Measurements from ENCODE around the gene DNAJC6. TPM values are rescaled to one million over a fixed set of nuclear protein-coding genes. Genes with fewer than 3 reads are reported as not detected.

Gene DNAJC6
- total and polyA plus RNA-seq, 5 experiments from 2014 or later = 0.21 to 4.6 (median 2.0) TPM; not detected in 1

GRCh38 chr1:65398083-65398482, 88.7 kb downstream of the DNAJC6 start:
- Mint-ChIP-seq H3K27ac (no peak overlapping the region), H3K36me3 (peaks cover 0 to 9% (median 7%) of the 10 kb centered on the region in 3 donors), H3K9me3 (no peaks in the 10 kb centered on the region), H3K4me1 (peaks cover 0 to 1% (median 0%) of the 10 kb centered on the region in 4 donors), H3K4me3 (no peak overlapping the region), H3K27me3 (peaks cover 0 to 4% (median 0%) of the 10 kb centered on the region in 5 donors)
- ATAC-seq (no peak), DNase-seq (no peak)
- POLR2A ChIA-PET = no interaction called here

DNA sequence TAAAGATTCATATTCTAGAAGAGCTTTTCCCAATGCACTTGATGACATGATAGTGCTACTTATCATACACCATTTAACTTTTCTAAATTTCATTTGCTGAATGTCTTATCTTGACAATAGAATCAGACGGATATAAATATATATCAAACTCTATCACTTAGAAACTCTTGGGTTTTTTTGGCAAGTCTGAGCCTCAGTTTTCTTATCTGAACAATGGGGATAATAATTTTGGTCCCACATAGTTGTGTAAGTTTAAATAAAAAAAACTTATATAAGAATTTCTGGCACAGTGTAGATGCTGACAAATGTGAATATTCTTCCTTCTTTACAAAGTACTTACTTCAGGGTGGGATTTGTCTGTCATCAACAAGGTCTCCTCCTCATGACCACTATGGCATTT, 89.7 kb downstream of the DNAJC6 start:
- POLR2A ChIA-PET = no interaction called here
- Mint-ChIP-seq H3K36me3 (peaks cover 0 to 9% (median 7%) of the 10 kb centered on the region in 3 donors), H3K27ac (no peak overlapping the region)

DNA sequence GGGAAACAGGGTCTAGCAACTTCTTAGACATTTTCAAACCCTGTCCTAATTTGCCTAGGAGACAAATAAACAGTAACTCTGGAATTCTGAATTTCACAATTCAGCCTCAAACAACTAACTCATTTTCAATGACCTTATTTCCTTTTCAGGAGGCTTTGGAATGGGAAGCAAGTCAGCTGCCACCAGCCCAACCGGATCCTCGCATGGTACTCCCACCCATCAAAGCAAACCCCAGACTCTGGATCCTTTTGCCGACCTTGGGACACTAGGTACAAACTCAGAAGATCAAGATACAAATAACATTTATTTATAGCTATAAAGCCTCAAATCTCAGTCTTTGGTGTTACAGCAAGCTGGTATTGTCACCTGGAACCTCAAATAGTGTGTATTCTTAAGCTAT, 92.3 kb downstream of the DNAJC6 start:
- H3K27me3 Mint-ChIP-seq = peaks cover 0 to 10% (median 2%) of the 10 kb centered on the region in 5 donors
- H3K4me1 Mint-ChIP-seq = no peaks in the 10 kb centered on the region
- H3K4me3 Mint-ChIP-seq = no peak overlapping the region
- POLR2A ChIA-PET = no interaction called here
- H3K36me3 Mint-ChIP-seq = peaks cover 0 to 11% (median 10%) of the 10 kb centered on the region in 3 donors
- no peaks in the 10 kb centered on the region for H3K9me3 Mint-ChIP-seq
- DNase-seq (no peak), ATAC-seq (no peak)
- H3K27ac Mint-ChIP-seq = no peak overlapping the region

More for the DNA sequence above, 89.7 kb downstream of the DNAJC6 start:
- Mint-ChIP-seq H3K4me1 (no peaks in the 10 kb centered on the region), H3K4me3 (no peak overlapping the region), H3K27me3 (peaks cover 0 to 4% (median 0%) of the 10 kb centered on the region in 5 donors), H3K9me3 (no peaks in the 10 kb centered on the region)
- ATAC-seq = no peak
- DNase-seq = no peak

GRCh38 chr1:65404941-65405340, 95.6 kb downstream of the DNAJC6 start:
- no peaks in the 10 kb centered on the region for H3K4me1 Mint-ChIP-seq
- ATAC-seq = no peak
- POLR2A ChIA-PET = interaction anchor here (0.5 kb wide), 1 partner anchor 34 kb away, joined by 6 read pairs; no protein-coding TSS in a partner anchor
- peaks cover 0 to 7% (median 0%) of the 10 kb centered on the region in 9 donors for H3K9me3 Mint-ChIP-seq
- H3K4me3 Mint-ChIP-seq = no peak overlapping the region
- H3K27ac Mint-ChIP-seq = no peak overlapping the region
- DNase-seq = no peak
- H3K27me3 Mint-ChIP-seq = peaks cover 0 to 7% (median 4%) of the 10 kb centered on the region in 5 donors
- peaks cover 4 to 23% (median 20%) of the 10 kb centered on the region in 3 donors for H3K36me3 Mint-ChIP-seq

- ATAC-seq = no peak
- POLR2A ChIA-PET = no interaction called here
- Mint-ChIP-seq H3K27ac (no peak overlapping the region), H3K4me1 (no peaks in the 10 kb centered on the region), H3K4me3 (no peak overlapping the region), H3K27me3 (peaks cover 0 to 13% (median 7%) of the 10 kb centered on the region in 5 donors), H3K36me3 (peaks cover 11 to 24% (median 21%) of the 10 kb centered on the region in 3 donors), H3K9me3 (peaks cover 0 to 8% (median 0%) of the 10 kb centered on the region in 9 donors)
- DNase-seq = no peak
Observed at GRCh38 chr1:65407877-65408276, 98.5 kb downstream of the DNAJC6 start.

GRCh38 chr1:65409314-65409713, 100.0 kb downstream of the DNAJC6 start:
- H3K9me3 Mint-ChIP-seq = peaks cover 0 to 8% (median 0%) of the 10 kb centered on the region in 9 donors
- POLR2A ChIA-PET = no interaction called here
- ATAC-seq = no peak
- no peak for DNase-seq
- H3K4me1 Mint-ChIP-seq = no peaks in the 10 kb centered on the region
- H3K27me3 Mint-ChIP-seq = peaks cover 0 to 15% (median 7%) of the 10 kb centered on the region in 5 donors
- no peak overlapping the region for H3K27ac Mint-ChIP-seq
- H3K36me3 Mint-ChIP-seq = peaks cover 11 to 26% (median 21%) of the 10 kb centered on the region in 3 donors
- H3K4me3 Mint-ChIP-seq = no peak overlapping the region

GRCh38 chr1:65409816-65410326, 100.5 kb downstream of the DNAJC6 start:
- Mint-ChIP-seq H3K4me3 (no peak overlapping the region), H3K9me3 (peaks cover 0 to 8% (median 0%) of the 10 kb centered on the region in 9 donors), H3K36me3 (peaks cover 11 to 26% (median 21%) of the 10 kb centered on the region in 3 donors), H3K27ac (no peak overlapping the region), H3K4me1 (no peaks in the 10 kb centered on the region), H3K27me3 (peaks cover 0 to 13% (median 7%) of the 10 kb centered on the region in 5 donors)
- DNase-seq (no peak), ATAC-seq (no peak)
- POLR2A ChIA-PET = no interaction called here

GRCh38 chr1:65412256-65412983, 103.1 kb downstream of the DNAJC6 start:
- Mint-ChIP-seq H3K9me3 (peaks cover 0 to 8% (median 0%) of the 10 kb centered on the region in 9 donors), H3K27me3 (peaks cover 0 to 15% (median 3%) of the 10 kb centered on the region in 5 donors), H3K36me3 (peaks cover 11 to 21% (median 19%) of the 10 kb centered on the region in 3 donors), H3K4me3 (no peak overlapping the region), H3K4me1 (no peaks in the 10 kb centered on the region), H3K27ac (no peak overlapping the region)
- POLR2A ChIA-PET = no interaction called here
- no peak for DNase-seq
- ATAC-seq = no peak

- Mint-ChIP-seq H3K27me3 (peaks cover 0 to 15% (median 3%) of the 10 kb centered on the region in 5 donors), H3K9me3 (peaks cover 0 to 8% (median 0%) of the 10 kb centered on the region in 9 donors), H3K4me1 (no peaks in the 10 kb centered on the region), H3K4me3 (no peak overlapping the region), H3K27ac (no peak overlapping the region), H3K36me3 (peaks cover 11 to 21% (median 17%) of the 10 kb centered on the region in 3 donors)
- POLR2A ChIA-PET = no interaction called here
- ATAC-seq = no peak
- no peak for DNase-seq
Observed at GRCh38 chr1:65412984-65413375, 103.6 kb downstream of the DNAJC6 start.

DNA sequence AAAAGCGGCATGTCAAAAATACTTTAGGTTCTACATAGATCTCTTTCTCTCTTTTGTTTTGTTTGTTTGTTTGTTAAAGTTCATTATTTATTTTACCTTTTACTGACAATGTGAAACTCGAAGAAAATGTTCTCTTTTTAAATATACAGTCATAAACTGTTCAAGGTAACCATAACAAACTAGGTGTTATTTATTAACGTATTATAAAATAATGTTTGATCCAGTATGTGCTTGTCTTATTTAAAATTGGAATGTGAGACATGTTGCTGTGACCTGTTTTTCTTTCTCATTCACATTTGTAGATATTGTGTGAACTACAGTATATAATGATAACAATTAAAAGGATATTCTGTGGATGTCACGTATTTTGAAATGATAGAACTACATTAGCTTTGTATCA, 105.2 kb downstream of the DNAJC6 start:
- POLR2A ChIA-PET = no interaction called here
- H3K27ac Mint-ChIP-seq = no peak overlapping the region
- peaks cover 7 to 13% (median 11%) of the 10 kb centered on the region in 3 donors for H3K36me3 Mint-ChIP-seq
- no peak for DNase-seq
- peaks cover 2 to 9% (median 9%) of the 10 kb centered on the region in 4 donors for H3K4me1 Mint-ChIP-seq
- H3K27me3 Mint-ChIP-seq = peaks cover 0 to 13% (median 3%) of the 10 kb centered on the region in 5 donors
- H3K9me3 Mint-ChIP-seq = peaks cover 0 to 5% (median 0%) of the 10 kb centered on the region in 9 donors
- no peak overlapping the region for H3K4me3 Mint-ChIP-seq
- no peak for ATAC-seq

DNA sequence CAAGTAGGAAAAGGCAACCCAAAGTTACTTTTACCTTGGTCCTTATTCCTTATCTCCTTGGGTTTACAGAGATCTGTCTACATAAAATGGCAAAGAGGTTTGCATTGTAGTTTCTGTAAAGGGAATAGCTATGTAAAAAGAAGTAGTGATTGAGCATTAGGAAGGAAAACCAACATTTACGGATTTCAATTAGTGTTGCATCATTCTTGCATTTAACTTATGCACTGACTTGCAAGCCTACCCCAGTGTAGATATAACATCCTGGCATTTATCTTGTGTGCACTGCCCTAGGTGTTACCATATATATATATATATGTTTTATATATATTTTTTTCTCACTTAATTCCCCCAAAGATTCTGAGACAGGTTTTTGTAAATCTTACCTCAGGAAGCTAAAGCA, 107.4 kb downstream of the DNAJC6 start:
- ATAC-seq (no peak), DNase-seq (no peak)
- Mint-ChIP-seq H3K4me3 (no peak overlapping the region), H3K27ac (no peak overlapping the region), H3K27me3 (peaks cover 0 to 6% (median 0%) of the 10 kb centered on the region in 5 donors), H3K9me3 (no peaks in the 10 kb centered on the region), H3K36me3 (peaks cover 0 to 2% (median 0%) of the 10 kb centered on the region in 3 donors), H3K4me1 (peaks cover 5 to 16% (median 14%) of the 10 kb centered on the region in 4 donors)
- POLR2A ChIA-PET = no interaction called here

DNA sequence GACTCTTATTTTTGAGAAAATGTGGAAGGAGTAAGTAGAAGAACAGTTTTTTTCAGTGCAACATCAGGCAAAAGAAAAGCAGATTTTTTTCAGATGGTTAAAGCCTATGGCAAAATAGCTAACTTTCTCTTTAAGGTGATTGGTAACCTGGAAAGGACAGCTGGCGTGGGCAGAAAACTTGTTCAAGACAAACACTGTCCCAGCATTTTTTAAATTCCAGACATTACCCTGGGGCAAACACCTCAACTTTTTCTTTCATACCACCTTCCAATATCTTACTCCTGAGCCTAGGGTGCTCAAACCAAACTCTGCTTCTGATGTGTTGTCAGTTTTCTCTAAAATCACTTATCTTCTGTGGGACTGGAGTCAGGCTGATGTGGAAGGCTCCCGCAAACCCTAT, 108.4 kb downstream of the DNAJC6 start:
- Mint-ChIP-seq H3K36me3 (peaks cover 0 to 2% (median 0%) of the 10 kb centered on the region in 3 donors), H3K9me3 (no peaks in the 10 kb centered on the region), H3K27me3 (peaks cover 0 to 4% (median 0%) of the 10 kb centered on the region in 5 donors), H3K4me3 (no peak overlapping the region), H3K27ac (peak overlapping the region in 1 of 10 donors; percentile 42), H3K4me1 (peaks cover 5 to 16% (median 14%) of the 10 kb centered on the region in 4 donors)
- POLR2A ChIA-PET = no interaction called here
- ATAC-seq (no peak), DNase-seq (no peak)
